ENCODE data around the gene PSEN1. TPM values are rescaled to one million over a fixed set of nuclear protein-coding genes. Genes with fewer than 3 reads are reported as not detected.

Gene PSEN1
- total RNA-seq, 2 experiments from 2014 or later, result 30.3 to 31.6 TPM

- POLR2A ChIA-PET, result no interaction called here
- Mint-ChIP-seq H3K27ac (no peak overlapping the region), H3K36me3 (peaks cover 5% of the 10 kb centered on the region), H3K27me3 (no peaks in the 10 kb centered on the region), H3K4me3 (no peak overlapping the region), H3K4me1 (ENCODE audit: low read depth) (peaks cover 14% of the 10 kb centered on the region), H3K9me3 (peaks cover 10% of the 10 kb centered on the region)
- intact Hi-C loops (cut with micrococcal nuclease), result no loop called here
- CTCF ChIA-PET, result no interaction called here
- DNase-seq, result no peak
Measured at GRCh38 chr14:73133795-73134194, 2.5 kb upstream of the PSEN1 start.

- POLR2A ChIA-PET, result interaction anchor here (1.2 to 1.8 kb wide), 5 partner anchors 74 to 355 kb away, joined by 4 to 15 read pairs (median 5); partner anchors contain the start of genes NUMB, RBM25 and RIOX1
- intact Hi-C loops (cut with micrococcal nuclease), result loop anchor here (1.0 kb wide), 2 partner anchors 109 to 814 kb away; partner anchors contain the start of genes COQ6, FAM161B and ZFYVE1
- no peak for DNase-seq
- no peaks in the 10 kb centered on the region for H3K27me3 Mint-ChIP-seq
- H3K4me1 Mint-ChIP-seq (ENCODE audit: low read depth), result peaks cover 21% of the 10 kb centered on the region
- peak overlapping the region; percentile 97 for H3K27ac Mint-ChIP-seq
- H3K36me3 Mint-ChIP-seq, result peaks cover 5% of the 10 kb centered on the region
- peak overlapping the region; percentile 93 for H3K4me3 Mint-ChIP-seq
- peaks cover 10% of the 10 kb centered on the region for H3K9me3 Mint-ChIP-seq
- CTCF ChIA-PET, result interaction anchor here (0.6 kb wide), 1 partner anchor 593 kb away, joined by 3 read pairs; no protein-coding TSS in a partner anchor
Measured at GRCh38 chr14:73136085-73136386, 271 bp upstream of the PSEN1 start.

- Mint-ChIP-seq H3K4me3 (no peak overlapping the region), H3K9me3 (no peaks in the 10 kb centered on the region), H3K36me3 (peaks cover 5% of the 10 kb centered on the region), H3K27me3 (no peaks in the 10 kb centered on the region), H3K4me1 (ENCODE audit: low read depth) (peaks cover 38% of the 10 kb centered on the region), H3K27ac (no peak overlapping the region)
- ChIA-PET CTCF (no interaction called here), POLR2A (no interaction called here)
- intact Hi-C loops (cut with micrococcal nuclease), result no loop called here
- DNase-seq, result no peak
Measured at GRCh38 chr14:73140811-73141323, 4.6 kb downstream of the PSEN1 start.

- no peaks in the 10 kb centered on the region for H3K27me3 Mint-ChIP-seq
- DNase-seq, result no peak
- CTCF ChIA-PET, result interaction anchor here (0.6 kb wide), 1 partner anchor 30 kb away, joined by 3 read pairs; no protein-coding TSS in a partner anchor
- peaks cover 37% of the 10 kb centered on the region for H3K4me1 Mint-ChIP-seq (ENCODE audit: low read depth)
- peaks cover 1% of the 10 kb centered on the region for H3K36me3 Mint-ChIP-seq
- H3K27ac Mint-ChIP-seq, result no peak overlapping the region
- POLR2A ChIA-PET, result no interaction called here
- intact Hi-C loops (cut with micrococcal nuclease), result no loop called here
- no peak overlapping the region for H3K4me3 Mint-ChIP-seq
- H3K9me3 Mint-ChIP-seq, result no peaks in the 10 kb centered on the region
Measured at GRCh38 chr14:73142216-73142615, 5.9 kb downstream of the PSEN1 start.

GRCh38 chr14:73143003-73143402 is 6.7 kb downstream of the PSEN1 start:
- DNase-seq, result no peak
- H3K9me3 Mint-ChIP-seq, result no peaks in the 10 kb centered on the region
- no peak overlapping the region for H3K27ac Mint-ChIP-seq
- ChIA-PET POLR2A (no interaction called here), CTCF (no interaction called here)
- no peaks in the 10 kb centered on the region for H3K36me3 Mint-ChIP-seq
- intact Hi-C loops (cut with micrococcal nuclease), result no loop called here
- no peak overlapping the region for H3K4me3 Mint-ChIP-seq
- H3K4me1 Mint-ChIP-seq (ENCODE audit: low read depth), result peaks cover 32% of the 10 kb centered on the region
- no peaks in the 10 kb centered on the region for H3K27me3 Mint-ChIP-seq

GRCh38 chr14:73143617-73144016 is 7.3 kb downstream of the PSEN1 start:
- peaks cover 32% of the 10 kb centered on the region for H3K4me1 Mint-ChIP-seq (ENCODE audit: low read depth)
- no peak overlapping the region for H3K4me3 Mint-ChIP-seq
- no peak for DNase-seq
- no peak overlapping the region for H3K27ac Mint-ChIP-seq
- no peaks in the 10 kb centered on the region for H3K27me3 Mint-ChIP-seq
- no peaks in the 10 kb centered on the region for H3K36me3 Mint-ChIP-seq
- intact Hi-C loops (cut with micrococcal nuclease), result no loop called here
- POLR2A ChIA-PET, result no interaction called here
- H3K9me3 Mint-ChIP-seq, result no peaks in the 10 kb centered on the region
- CTCF ChIA-PET, result interaction anchor here (0.7 kb wide), 1 partner anchor 24 kb away, joined by 3 read pairs; no protein-coding TSS in a partner anchor

GRCh38 chr14:73145371-73145770 is 9.1 kb downstream of the PSEN1 start:
- H3K9me3 Mint-ChIP-seq, result no peaks in the 10 kb centered on the region
- ChIA-PET POLR2A (no interaction called here), CTCF (no interaction called here)
- no peaks in the 10 kb centered on the region for H3K27me3 Mint-ChIP-seq
- intact Hi-C loops (cut with micrococcal nuclease), result no loop called here
- H3K36me3 Mint-ChIP-seq, result peaks cover 7% of the 10 kb centered on the region
- no peak overlapping the region for H3K4me3 Mint-ChIP-seq
- no peak overlapping the region for H3K27ac Mint-ChIP-seq
- DNase-seq, result no peak
- H3K4me1 Mint-ChIP-seq (ENCODE audit: low read depth), result peaks cover 30% of the 10 kb centered on the region

GRCh38 chr14:73146111-73146510 is 9.8 kb downstream of the PSEN1 start:
- no peak for DNase-seq
- no peak overlapping the region for H3K4me3 Mint-ChIP-seq
- H3K4me1 Mint-ChIP-seq (ENCODE audit: low read depth), result peaks cover 25% of the 10 kb centered on the region
- H3K9me3 Mint-ChIP-seq, result no peaks in the 10 kb centered on the region
- ChIA-PET POLR2A (no interaction called here), CTCF (no interaction called here)
- intact Hi-C loops (cut with micrococcal nuclease), result no loop called here
- no peak overlapping the region for H3K27ac Mint-ChIP-seq
- no peaks in the 10 kb centered on the region for H3K27me3 Mint-ChIP-seq
- peaks cover 7% of the 10 kb centered on the region for H3K36me3 Mint-ChIP-seq

GRCh38 chr14:73149753-73150152 is 13.4 kb downstream of the PSEN1 start:
- Mint-ChIP-seq H3K36me3 (peaks cover 7% of the 10 kb centered on the region), H3K27ac (no peak overlapping the region)

GRCh38 chr14:73153272-73153671 is 17.0 kb downstream of the PSEN1 start:
- Mint-ChIP-seq H3K9me3 (no peaks in the 10 kb centered on the region), H3K4me1 (ENCODE audit: low read depth) (no peaks in the 10 kb centered on the region), H3K27me3 (no peaks in the 10 kb centered on the region), H3K4me3 (no peak overlapping the region), H3K27ac (no peak overlapping the region), H3K36me3 (peaks cover 12% of the 10 kb centered on the region)
- intact Hi-C loops (cut with micrococcal nuclease), result no loop called here
- ChIA-PET POLR2A (no interaction called here), CTCF (no interaction called here)
- DNase-seq, result no peak

More at GRCh38 chr14:73149753-73150152, 13.4 kb downstream of the PSEN1 start:
- Mint-ChIP-seq H3K4me3 (no peak overlapping the region), H3K27me3 (no peaks in the 10 kb centered on the region), H3K9me3 (no peaks in the 10 kb centered on the region), H3K4me1 (ENCODE audit: low read depth) (peaks cover 5% of the 10 kb centered on the region)
- intact Hi-C loops (cut with micrococcal nuclease), result no loop called here
- DNase-seq, result no peak
- ChIA-PET POLR2A (no interaction called here), CTCF (interaction anchor here (2.0 kb wide), 1 partner anchor 23 kb away, joined by 8 read pairs; no protein-coding TSS in a partner anchor)

- Mint-ChIP-seq H3K27ac (no peak overlapping the region), H3K4me3 (no peak overlapping the region), H3K27me3 (no peaks in the 10 kb centered on the region), H3K36me3 (peaks cover 22% of the 10 kb centered on the region), H3K9me3 (no peaks in the 10 kb centered on the region), H3K4me1 (ENCODE audit: low read depth) (no peaks in the 10 kb centered on the region)
- ChIA-PET POLR2A (no interaction called here), CTCF (interaction anchor here (0.6 kb wide), 1 partner anchor 513 kb away, joined by 4 read pairs; no protein-coding TSS in a partner anchor)
- intact Hi-C loops (cut with micrococcal nuclease), result no loop called here
- DNase-seq, result no peak
Measured at GRCh38 chr14:73162251-73162650, 25.9 kb downstream of the PSEN1 start.

- no peak overlapping the region for H3K4me3 Mint-ChIP-seq
- no peaks in the 10 kb centered on the region for H3K27me3 Mint-ChIP-seq
- H3K36me3 Mint-ChIP-seq, result peaks cover 19% of the 10 kb centered on the region
- no peak overlapping the region for H3K27ac Mint-ChIP-seq
- H3K4me1 Mint-ChIP-seq (ENCODE audit: low read depth), result no peaks in the 10 kb centered on the region
- ChIA-PET CTCF (interaction anchor here (1.1 kb wide), 1 partner anchor 129 kb away, joined by 5 read pairs; no protein-coding TSS in a partner anchor), POLR2A (no interaction called here)
- intact Hi-C loops (cut with micrococcal nuclease), result no loop called here
- no peak for DNase-seq
- H3K9me3 Mint-ChIP-seq, result no peaks in the 10 kb centered on the region
Measured at GRCh38 chr14:73166399-73166798, 30.1 kb downstream of the PSEN1 start.

GRCh38 chr14:73167727-73168126 is 31.4 kb downstream of the PSEN1 start:
- Mint-ChIP-seq H3K9me3 (no peaks in the 10 kb centered on the region), H3K4me3 (no peak overlapping the region), H3K4me1 (ENCODE audit: low read depth) (no peaks in the 10 kb centered on the region), H3K27ac (no peak overlapping the region), H3K36me3 (peaks cover 20% of the 10 kb centered on the region), H3K27me3 (no peaks in the 10 kb centered on the region)
- intact Hi-C loops (cut with micrococcal nuclease), result no loop called here
- POLR2A ChIA-PET, result interaction anchor here (0.6 kb wide), 1 partner anchor 200 kb away, joined by 3 read pairs; no protein-coding TSS in a partner anchor
- DNase-seq, result no peak
- CTCF ChIA-PET, result interaction anchor here (0.5 to 0.7 kb wide), 3 partner anchors 24 to 304 kb away, joined by 3 read pairs; no protein-coding TSS in a partner anchor
